Neural cell (in vitro differentiated cells): ENCODE results near the gene RGS19. TPM values are rescaled to one million over a fixed set of nuclear protein-coding genes. Genes with fewer than 3 reads are reported as not detected.

ENCODE experiments used
- H2AFZ ChIP-seq: fragments of 200-600, 300-800 bp; sonication (generic), shearing (Covaris generic); 2 replicates; pipeline ENCODE4 v1.6.0; 2014; ENCODE audit warnings: low read depth, mild to moderate bottlenecking, antibody characterized with exemption, low read length, moderate library complexity
- H3F3A ChIP-seq: fragments of 200-600 bp; shearing (Covaris generic); 2 replicates; pipeline ENCODE4 v1.6.1; 2016; ENCODE audit warnings: mild to moderate bottlenecking, moderate library complexity, mixed read lengths, antibody characterized with exemption, low read length; ENCODE audit not compliant: insufficient read depth, poor library complexity, severe bottlenecking
- H3K27ac ChIP-seq: fragments of 200-600, 300-800 bp; sonication (generic), shearing (Covaris generic); 2 replicates; pipeline ENCODE4 v1.5.1; 2014; ENCODE audit warnings: mild to moderate bottlenecking, low read length, moderate library complexity
- H3K27me3 ChIP-seq: fragments of 300-800, 200-600 bp; sonication (generic), shearing (Covaris generic); 2 replicates; pipeline ENCODE4 v1.6.0; 2014; ENCODE audit warnings: mild to moderate bottlenecking, low read depth, low read length, moderate library complexity; ENCODE audit not compliant: insufficient read depth
- H3K36me3 ChIP-seq: fragments of 300-800, 200-600 bp; sonication (generic), shearing (Covaris generic); 2 replicates; pipeline ENCODE4 v1.5.1; 2014; ENCODE audit warnings: mild to moderate bottlenecking, antibody characterized with exemption, low read length, moderate library complexity; ENCODE audit not compliant: insufficient read depth
- H3K4me2 ChIP-seq: fragments of 300-800, 200-600 bp; sonication (generic), shearing (Covaris generic); 2 replicates; pipeline ENCODE4 v1.6.0; 2014; ENCODE audit warnings: mild to moderate bottlenecking, low read length
- H3K4me3 ChIP-seq: fragments of 300-800, 200-600 bp; sonication (generic), shearing (Covaris generic); 2 replicates; pipeline ENCODE4 v1.5.1; 2014; ENCODE audit warnings: mild to moderate bottlenecking, low read length, moderate library complexity
- H3K79me2 ChIP-seq: fragments of 200-600 bp; shearing (Covaris generic); replicated peaks from 2 replicates; pipeline ENCODE4 v1.6.0; 2014; ENCODE audit warnings: mild to moderate bottlenecking, low read length, moderate library complexity; ENCODE audit not compliant: insufficient read depth
- H3K9ac ChIP-seq: fragments of 300-800, 200-600 bp; sonication (generic), shearing (Covaris generic); 2 replicates; pipeline ENCODE4 v1.6.1; 2016; ENCODE audit warnings: mild to moderate bottlenecking, low read length, mixed read lengths
- H3K9me2 ChIP-seq: fragments of 200-600 bp; shearing (Covaris generic); 2 replicates; pipeline ENCODE4 v1.6.1; 2016; ENCODE audit warnings: mild to moderate bottlenecking, low read length, mixed read lengths; ENCODE audit not compliant: insufficient read depth
- H3K9me3 ChIP-seq: fragments of 200-600, 300-800 bp; sonication (generic), shearing (Covaris generic); 2 replicates; pipeline ENCODE4 v1.6.1; 2016; ENCODE audit warnings: mild to moderate bottlenecking, mixed run types, low read length, moderate library complexity, mixed read lengths
- H4K20me1 ChIP-seq: fragments of 200-600 bp; shearing (Covaris generic); 2 replicates; pipeline ENCODE4 v1.6.1; 2016; ENCODE audit warnings: mild to moderate bottlenecking, mixed run types; ENCODE audit not compliant: insufficient read depth
- EP300 ChIP-seq: fragments of 450-650 bp; conservative IDR thresholded peaks from 2 replicates; pipeline ENCODE4 v1.6.1; 2014; ENCODE audit warnings: antibody characterized with exemption, mild to moderate bottlenecking, moderate library complexity; ENCODE audit not compliant: poor library complexity, severe bottlenecking
- EZH2 ChIP-seq: fragments of 200-600, 300-800 bp; shearing (Covaris generic), sonication (generic); IDR thresholded peaks from 2 replicates; pipeline ENCODE4 v1.6.1; 2014; ENCODE audit warnings: antibody characterized with exemption, low read length, borderline replicate concordance, mild to moderate bottlenecking; ENCODE audit not compliant: insufficient read depth, poor library complexity, severe bottlenecking
- MXI1 ChIP-seq: fragments of 450-650 bp; conservative IDR thresholded peaks from 2 replicates; pipeline ENCODE4 v1.6.1; 2014; ENCODE audit warnings: antibody characterized with exemption, mild to moderate bottlenecking; ENCODE audit not compliant: poor library complexity, severe bottlenecking
- POLR2AphosphoS5 ChIP-seq: IDR thresholded peaks from 2 replicates; pipeline ENCODE4 v1.6.1; 2012
- RAD21 ChIP-seq: fragments of 450-650 bp; conservative IDR thresholded peaks from 2 replicates; pipeline ENCODE4 v1.6.1; 2014; ENCODE audit warnings: antibody characterized with exemption, mild to moderate bottlenecking, moderate library complexity
- SMC3 ChIP-seq: fragments of 450-650 bp; conservative IDR thresholded peaks from 2 replicates; pipeline ENCODE4 v1.6.1; 2014; ENCODE audit warnings: antibody characterized with exemption, mild to moderate bottlenecking, moderate library complexity; ENCODE audit not compliant: poor library complexity
- TAF1 ChIP-seq: IDR thresholded peaks from 2 replicates; pipeline ENCODE4 v1.6.1; 2012; ENCODE audit warnings: low read depth
- polyA plus RNA-seq: library from polyadenylated mRNA; depleted of rRNA; stranded (reverse); fragments of >200 nt; gene quantifications from 2 replicates; pipeline ENCODE4 v1.2.3, GENCODE V29; 2014
- TF ChIP-seq, protein P1 (sequence below): IDR thresholded peaks from 2 replicates; pipeline ENCODE4 v1.6.1; 2012; ENCODE audit warnings: borderline replicate concordance
- TF ChIP-seq, protein P2 (sequence below): fragments of 450-650 bp; IDR thresholded peaks from 2 replicates; pipeline ENCODE4 v1.5.1; 2014; ENCODE audit warnings: antibody characterized with exemption, mild to moderate bottlenecking, moderate library complexity; ENCODE audit not compliant: poor library complexity, severe bottlenecking

RGS19 gene
- polyA plus RNA-seq, 1 donor from 2014 or later = 3.4 TPM

DNA sequence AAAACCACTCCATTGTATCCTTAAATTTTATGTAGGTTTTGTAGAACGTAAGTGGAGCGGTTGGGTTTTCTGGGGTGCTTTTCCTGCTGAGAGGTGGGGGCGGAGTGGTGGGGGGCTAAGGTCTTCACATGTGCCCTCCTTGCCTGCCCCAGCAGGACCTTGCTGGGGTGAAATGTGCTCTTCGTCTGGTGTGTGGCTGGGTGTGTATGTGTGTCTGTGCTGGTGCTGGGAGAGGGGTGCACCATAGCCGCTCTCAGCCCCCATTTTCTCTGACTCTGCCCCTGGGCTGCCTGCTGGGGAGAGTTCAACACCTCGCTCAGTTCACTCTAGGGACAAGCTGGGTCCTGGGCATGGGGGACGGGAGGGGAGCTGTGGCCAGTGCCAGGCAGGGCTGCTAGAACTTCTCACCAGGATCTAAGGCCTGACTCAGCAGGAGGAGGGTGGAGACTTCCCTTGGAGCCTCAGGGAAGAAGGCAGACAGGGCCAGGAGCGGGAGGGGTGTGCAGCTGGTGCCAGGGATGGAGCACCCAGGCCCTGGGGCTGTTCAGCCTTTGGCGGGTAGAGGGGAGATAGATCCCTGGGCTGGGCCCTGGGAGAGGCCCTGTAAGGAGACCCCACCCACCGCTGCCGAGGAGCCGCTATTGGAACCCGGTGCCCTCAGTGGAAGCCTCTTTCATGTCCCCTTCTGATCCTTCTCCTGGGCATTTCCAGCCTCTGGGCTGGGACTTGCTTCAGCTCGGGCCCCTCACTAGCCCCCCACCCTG, 34.7 kb downstream of the RGS19 start:
- no peak overlapping the region for H2AFZ ChIP-seq
- TF ChIP-seq, protein P1, sequence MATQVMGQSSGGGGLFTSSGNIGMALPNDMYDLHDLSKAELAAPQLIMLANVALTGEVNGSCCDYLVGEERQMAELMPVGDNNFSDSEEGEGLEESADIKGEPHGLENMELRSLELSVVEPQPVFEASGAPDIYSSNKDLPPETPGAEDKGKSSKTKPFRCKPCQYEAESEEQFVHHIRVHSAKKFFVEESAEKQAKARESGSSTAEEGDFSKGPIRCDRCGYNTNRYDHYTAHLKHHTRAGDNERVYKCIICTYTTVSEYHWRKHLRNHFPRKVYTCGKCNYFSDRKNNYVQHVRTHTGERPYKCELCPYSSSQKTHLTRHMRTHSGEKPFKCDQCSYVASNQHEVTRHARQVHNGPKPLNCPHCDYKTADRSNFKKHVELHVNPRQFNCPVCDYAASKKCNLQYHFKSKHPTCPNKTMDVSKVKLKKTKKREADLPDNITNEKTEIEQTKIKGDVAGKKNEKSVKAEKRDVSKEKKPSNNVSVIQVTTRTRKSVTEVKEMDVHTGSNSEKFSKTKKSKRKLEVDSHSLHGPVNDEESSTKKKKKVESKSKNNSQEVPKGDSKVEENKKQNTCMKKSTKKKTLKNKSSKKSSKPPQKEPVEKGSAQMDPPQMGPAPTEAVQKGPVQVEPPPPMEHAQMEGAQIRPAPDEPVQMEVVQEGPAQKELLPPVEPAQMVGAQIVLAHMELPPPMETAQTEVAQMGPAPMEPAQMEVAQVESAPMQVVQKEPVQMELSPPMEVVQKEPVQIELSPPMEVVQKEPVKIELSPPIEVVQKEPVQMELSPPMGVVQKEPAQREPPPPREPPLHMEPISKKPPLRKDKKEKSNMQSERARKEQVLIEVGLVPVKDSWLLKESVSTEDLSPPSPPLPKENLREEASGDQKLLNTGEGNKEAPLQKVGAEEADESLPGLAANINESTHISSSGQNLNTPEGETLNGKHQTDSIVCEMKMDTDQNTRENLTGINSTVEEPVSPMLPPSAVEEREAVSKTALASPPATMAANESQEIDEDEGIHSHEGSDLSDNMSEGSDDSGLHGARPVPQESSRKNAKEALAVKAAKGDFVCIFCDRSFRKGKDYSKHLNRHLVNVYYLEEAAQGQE = no peak
- TF ChIP-seq, protein P2, sequence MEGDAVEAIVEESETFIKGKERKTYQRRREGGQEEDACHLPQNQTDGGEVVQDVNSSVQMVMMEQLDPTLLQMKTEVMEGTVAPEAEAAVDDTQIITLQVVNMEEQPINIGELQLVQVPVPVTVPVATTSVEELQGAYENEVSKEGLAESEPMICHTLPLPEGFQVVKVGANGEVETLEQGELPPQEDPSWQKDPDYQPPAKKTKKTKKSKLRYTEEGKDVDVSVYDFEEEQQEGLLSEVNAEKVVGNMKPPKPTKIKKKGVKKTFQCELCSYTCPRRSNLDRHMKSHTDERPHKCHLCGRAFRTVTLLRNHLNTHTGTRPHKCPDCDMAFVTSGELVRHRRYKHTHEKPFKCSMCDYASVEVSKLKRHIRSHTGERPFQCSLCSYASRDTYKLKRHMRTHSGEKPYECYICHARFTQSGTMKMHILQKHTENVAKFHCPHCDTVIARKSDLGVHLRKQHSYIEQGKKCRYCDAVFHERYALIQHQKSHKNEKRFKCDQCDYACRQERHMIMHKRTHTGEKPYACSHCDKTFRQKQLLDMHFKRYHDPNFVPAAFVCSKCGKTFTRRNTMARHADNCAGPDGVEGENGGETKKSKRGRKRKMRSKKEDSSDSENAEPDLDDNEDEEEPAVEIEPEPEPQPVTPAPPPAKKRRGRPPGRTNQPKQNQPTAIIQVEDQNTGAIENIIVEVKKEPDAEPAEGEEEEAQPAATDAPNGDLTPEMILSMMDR = no peak
- no peak for TF ChIP-seq RAD21
- no peak for TF ChIP-seq POLR2AphosphoS5
- no peak for TF ChIP-seq EP300
- no peak for TF ChIP-seq EZH2
- no peak for TF ChIP-seq MXI1
- no peak for TF ChIP-seq SMC3
- no peak for TF ChIP-seq TAF1
- H3K4me3 ChIP-seq = no peak overlapping the region
- H3K9ac ChIP-seq = no peak overlapping the region
- no peaks in the 10 kb centered on the region for H3K79me2 ChIP-seq
- H4K20me1 ChIP-seq = no peaks in the 10 kb centered on the region
- H3K27me3 ChIP-seq = peaks cover 90% of the 10 kb centered on the region
- no peak overlapping the region for H3K27ac ChIP-seq
- no peaks in the 10 kb centered on the region for H3K36me3 ChIP-seq
- H3K4me2 ChIP-seq = no peak overlapping the region
- H3K9me3 ChIP-seq = no peaks in the 10 kb centered on the region
- H3F3A ChIP-seq = no peaks in the 10 kb centered on the region
- no peaks in the 10 kb centered on the region for H3K9me2 ChIP-seq

DNA sequence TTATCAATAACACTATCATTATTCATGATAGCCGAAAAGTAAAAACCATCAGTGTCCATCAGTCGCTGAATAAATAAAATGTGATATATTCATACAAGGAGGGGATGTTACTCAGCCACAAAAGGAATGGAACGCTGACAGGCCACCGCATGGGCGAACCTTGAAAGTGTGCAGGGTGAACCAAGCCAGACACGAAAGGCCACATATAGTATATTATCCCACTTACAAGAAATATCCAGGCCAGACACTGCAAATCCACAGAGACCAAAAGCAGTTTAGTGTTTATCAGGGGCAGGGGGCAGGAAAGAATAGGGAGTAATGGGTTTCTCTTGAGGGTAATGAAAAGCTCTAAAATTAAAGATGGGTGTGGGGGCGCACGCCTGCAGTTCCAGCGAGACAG, 35.5 kb downstream of the RGS19 start:
- H2AFZ ChIP-seq = no peak overlapping the region
- peaks cover 95% of the 10 kb centered on the region for H3K27me3 ChIP-seq
- H3K9me3 ChIP-seq = no peaks in the 10 kb centered on the region
- no peak overlapping the region for H3K27ac ChIP-seq
- TF ChIP-seq, protein P1 = no peak
- TF ChIP-seq EP300 = no peak
- TF ChIP-seq, protein P2 = no peak
- no peak for TF ChIP-seq POLR2AphosphoS5
- no peak for TF ChIP-seq EZH2
- TF ChIP-seq RAD21 = no peak
- TF ChIP-seq MXI1 = no peak
- no peak for TF ChIP-seq SMC3
- no peak for TF ChIP-seq TAF1
- H3K79me2 ChIP-seq = no peaks in the 10 kb centered on the region
- no peaks in the 10 kb centered on the region for H3K9me2 ChIP-seq
- H4K20me1 ChIP-seq = no peaks in the 10 kb centered on the region
- H3K4me2 ChIP-seq = no peak overlapping the region
- H3K4me3 ChIP-seq = no peak overlapping the region
- no peaks in the 10 kb centered on the region for H3K36me3 ChIP-seq
- no peak overlapping the region for H3K9ac ChIP-seq
- no peaks in the 10 kb centered on the region for H3F3A ChIP-seq
